SU-DHL-6 (cell line): ENCODE results near the gene INPP1.

Experiments
- EZH2phosphoT487 ChIP-seq: fragments of 200-600 bp; sonication (generic), shearing (Covaris generic); conservative IDR thresholded peaks from 2 replicates; pipeline ENCODE4 v1.6.1; 2018; ENCODE audit warnings: mild to moderate bottlenecking, antibody characterized with exemption, low read length, moderate library complexity, mixed read lengths
- TF ChIP-seq, protein P1 (sequence below): fragments of 200-600 bp; sonication (generic); IDR thresholded peaks from one replicate; pipeline ENCODE4 v1.5.1; 2017; ENCODE audit warnings: antibody characterized with exemption, mild to moderate bottlenecking, low read length, moderate library complexity; ENCODE audit not compliant: insufficient read depth, poor library complexity, severe bottlenecking

DNA sequence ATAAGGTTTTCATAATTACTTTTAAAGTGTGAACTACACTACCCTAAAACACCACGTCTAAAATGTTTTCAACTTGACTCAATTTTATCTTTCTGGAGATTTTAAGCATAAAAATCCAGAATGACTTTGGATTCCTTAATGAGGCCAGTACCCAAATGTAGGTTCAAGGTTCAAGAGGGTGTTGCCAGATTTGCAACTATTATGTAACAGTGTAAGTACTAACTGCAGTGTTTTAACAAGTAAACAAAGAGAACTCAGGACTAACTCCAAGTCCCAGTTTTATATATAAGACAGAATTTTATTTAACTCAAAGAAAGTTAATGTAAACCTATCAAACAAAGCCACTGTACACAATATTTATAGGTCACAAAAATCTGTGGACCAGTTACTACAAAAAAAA lies 29.5 kb upstream of the INPP1 start:
- TF ChIP-seq, protein P1, sequence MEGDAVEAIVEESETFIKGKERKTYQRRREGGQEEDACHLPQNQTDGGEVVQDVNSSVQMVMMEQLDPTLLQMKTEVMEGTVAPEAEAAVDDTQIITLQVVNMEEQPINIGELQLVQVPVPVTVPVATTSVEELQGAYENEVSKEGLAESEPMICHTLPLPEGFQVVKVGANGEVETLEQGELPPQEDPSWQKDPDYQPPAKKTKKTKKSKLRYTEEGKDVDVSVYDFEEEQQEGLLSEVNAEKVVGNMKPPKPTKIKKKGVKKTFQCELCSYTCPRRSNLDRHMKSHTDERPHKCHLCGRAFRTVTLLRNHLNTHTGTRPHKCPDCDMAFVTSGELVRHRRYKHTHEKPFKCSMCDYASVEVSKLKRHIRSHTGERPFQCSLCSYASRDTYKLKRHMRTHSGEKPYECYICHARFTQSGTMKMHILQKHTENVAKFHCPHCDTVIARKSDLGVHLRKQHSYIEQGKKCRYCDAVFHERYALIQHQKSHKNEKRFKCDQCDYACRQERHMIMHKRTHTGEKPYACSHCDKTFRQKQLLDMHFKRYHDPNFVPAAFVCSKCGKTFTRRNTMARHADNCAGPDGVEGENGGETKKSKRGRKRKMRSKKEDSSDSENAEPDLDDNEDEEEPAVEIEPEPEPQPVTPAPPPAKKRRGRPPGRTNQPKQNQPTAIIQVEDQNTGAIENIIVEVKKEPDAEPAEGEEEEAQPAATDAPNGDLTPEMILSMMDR: no peak
- no peak for TF ChIP-seq EZH2phosphoT487
